H9 (cell line): ENCODE results near the gene VRK3. TPM values are rescaled to one million over a fixed set of nuclear protein-coding genes. Genes with fewer than 3 reads are reported as not detected.

Experiments used
- DNase-seq: peaks from one replicate; pipeline ENCODE4 v3.0.0-alpha.2; 2017
- H2AFZ ChIP-seq: one replicate; pipeline ENCODE4 v1.6.1; 2013; ENCODE audit warnings: mild to moderate bottlenecking, low read length, control low read depth, moderate library complexity
- H2AK5ac ChIP-seq: 2 replicates; pipeline ENCODE4 v1.6.1; 2013; ENCODE audit warnings: low read length, control low read depth, mixed read lengths; ENCODE audit not compliant: insufficient read length
- H2BK120ac ChIP-seq: one replicate; pipeline ENCODE4 v1.6.1; 2013; ENCODE audit warnings: low read depth, mild to moderate bottlenecking, low read length, control low read depth, inconsistent platforms; ENCODE audit not compliant: poor library complexity, severe bottlenecking
- H2BK12ac ChIP-seq: 2 replicates; pipeline ENCODE4 v1.6.1; 2013; ENCODE audit warnings: low read length, control low read depth, mixed read lengths, low read depth; ENCODE audit not compliant: insufficient read length
- H2BK15ac ChIP-seq: 2 replicates; pipeline ENCODE4 v1.6.1; 2013; ENCODE audit warnings: low read depth, low read length, control low read depth
- H2BK20ac ChIP-seq: one replicate; pipeline ENCODE4 v1.6.1; 2013; ENCODE audit warnings: low read depth, mild to moderate bottlenecking, low read length, control low read depth, inconsistent platforms; ENCODE audit not compliant: poor library complexity, severe bottlenecking
- H2BK5ac ChIP-seq: 2 replicates; pipeline ENCODE4 v1.6.1; 2013; ENCODE audit warnings: low read length, control low read depth, mixed read lengths; ENCODE audit not compliant: insufficient read length
- H3K14ac ChIP-seq: 2 replicates; pipeline ENCODE4 v1.6.1; 2013; ENCODE audit warnings: low read length, control low read depth; ENCODE audit not compliant: insufficient read depth
- H3K18ac ChIP-seq: 2 replicates; pipeline ENCODE4 v1.6.1; 2013; ENCODE audit warnings: low read depth, mild to moderate bottlenecking, mixed read lengths, low read length, control low read depth; ENCODE audit not compliant: insufficient read length
- H3K23ac ChIP-seq: 2 replicates; pipeline ENCODE4 v1.6.1; 2013; ENCODE audit warnings: low read length, control low read depth, mixed read lengths, low read depth; ENCODE audit not compliant: insufficient read length
- H3K23me2 ChIP-seq: 2 replicates; pipeline ENCODE4 v1.6.1; 2013; ENCODE audit warnings: low read depth, mild to moderate bottlenecking, mixed read lengths, low read length, control low read depth; ENCODE audit not compliant: insufficient read length, poor library complexity, severe bottlenecking
- H3K27ac ChIP-seq: 2 replicates; pipeline ENCODE4 v1.5.1; 2013; ENCODE audit warnings: low read length, control low read depth, mixed read lengths, low read depth; ENCODE audit not compliant: insufficient read length
- H3K27me3 ChIP-seq: 2 replicates; pipeline ENCODE4 v1.6.1; 2013; ENCODE audit warnings: low read length, control low read depth, inconsistent platforms; ENCODE audit not compliant: insufficient read depth
- H3K4ac ChIP-seq: 2 replicates; pipeline ENCODE4 v1.6.1; 2013; ENCODE audit warnings: low read depth, mild to moderate bottlenecking, control low read depth, inconsistent platforms, low read length, moderate library complexity
- H3K4me1 ChIP-seq: 2 replicates; pipeline ENCODE4 v1.6.1; 2013; ENCODE audit warnings: low read length, control low read depth, inconsistent platforms; ENCODE audit not compliant: insufficient read depth
- H3K4me2 ChIP-seq: 2 replicates; pipeline ENCODE4 v1.6.1; 2013; ENCODE audit warnings: low read length, control low read depth, mixed read lengths; ENCODE audit not compliant: insufficient read length, insufficient read depth
- H3K56ac ChIP-seq: 2 replicates; pipeline ENCODE4 v1.6.1; 2013; ENCODE audit warnings: low read depth, mild to moderate bottlenecking, mixed read lengths, low read length, control low read depth; ENCODE audit not compliant: insufficient read length
- H3K79me1 ChIP-seq: 2 replicates; pipeline ENCODE4 v1.6.1; 2013; ENCODE audit warnings: low read depth, mild to moderate bottlenecking, moderate library complexity, low read length, control low read depth, inconsistent platforms; ENCODE audit not compliant: insufficient read depth, poor library complexity, severe bottlenecking
- H3K79me2 ChIP-seq: 2 replicates; pipeline ENCODE4 v1.6.1; 2013; ENCODE audit warnings: low read length, control low read depth, inconsistent platforms; ENCODE audit not compliant: insufficient read depth
- H3K9ac ChIP-seq: 2 replicates; pipeline ENCODE4 v1.6.1; 2013; ENCODE audit warnings: low read length, control low read depth, mixed read lengths; ENCODE audit not compliant: insufficient read length; ENCODE audit errors: extremely low read depth
- H3K9me3 ChIP-seq: one replicate; pipeline ENCODE4 v1.6.1; 2013; ENCODE audit warnings: low read depth, low read length, inconsistent platforms; ENCODE audit not compliant: control insufficient read depth
- H3T11ph ChIP-seq: one replicate; pipeline ENCODE4 v1.6.1; 2013; ENCODE audit warnings: mild to moderate bottlenecking, low read length, control low read depth, inconsistent platforms
- H4K20me1 ChIP-seq: one replicate; pipeline ENCODE4 v1.6.1; 2013; ENCODE audit not compliant: control insufficient read depth, insufficient read length, insufficient read depth
- H4K5ac ChIP-seq: 2 replicates; pipeline ENCODE4 v1.6.1; 2013; ENCODE audit warnings: low read depth, mild to moderate bottlenecking, mixed read lengths, low read length, control low read depth; ENCODE audit not compliant: insufficient read length
- H4K8ac ChIP-seq: replicated peaks from 2 replicates; pipeline ENCODE4 v1.6.1; 2013; ENCODE audit warnings: low read length, control low read depth, mixed read lengths, low read depth; ENCODE audit not compliant: insufficient read length
- H4K91ac ChIP-seq: 2 replicates; pipeline ENCODE4 v1.6.1; 2013; ENCODE audit warnings: low read depth, mild to moderate bottlenecking, moderate library complexity, mixed read lengths, low read length, control low read depth; ENCODE audit not compliant: insufficient read length
- H3K27ac Mint-ChIP-seq, 3 experiments: 2 replicates in 2 of 3; 3 replicates in 1 of 3; pipeline ENCODE4 v1.8.0; 2020 to 2021; ENCODE audit warnings: mixed read lengths in 3 of 3, mild to moderate bottlenecking in 1 of 3, moderate library complexity in 1 of 3
- H3K27me3 Mint-ChIP-seq: 2 replicates; pipeline ENCODE4 v1.8.0; 2021; ENCODE audit warnings: low read depth, mild to moderate bottlenecking, moderate library complexity, mixed read lengths
- H3K36me3 Mint-ChIP-seq, 3 experiments: 2 replicates in 2 of 3; 3 replicates in 1 of 3; pipeline ENCODE4 v1.8.0; 2020 to 2021; ENCODE audit warnings: low read depth in 3 of 3, mixed read lengths in 3 of 3; ENCODE audit not compliant: insufficient read depth in 1 of 3
- H3K4me1 Mint-ChIP-seq, 2 experiments: 2 replicates each; pipeline ENCODE4 v1.8.0; 2020; ENCODE audit warnings: mixed read lengths in 2 of 2
- H3K4me3 Mint-ChIP-seq, 2 experiments: 2 replicates in 1 of 2; 3 replicates in 1 of 2; pipeline ENCODE4 v1.8.0; 2020 to 2021; ENCODE audit warnings: mild to moderate bottlenecking in 2 of 2, mixed read lengths in 2 of 2, moderate library complexity in 1 of 2
- H3K9me3 Mint-ChIP-seq, 2 experiments: 2 replicates in 1 of 2; 3 replicates in 1 of 2; pipeline ENCODE4 v1.8.0; 2020; ENCODE audit warnings: mild to moderate bottlenecking in 2 of 2, mixed read lengths in 2 of 2, moderate library complexity in 1 of 2
- CTCF ChIP-seq: fragments of 200-600 bp; sonication (generic); conservative IDR thresholded peaks from 3 replicates; pipeline ENCODE4 v1.8.0; 2021; ENCODE audit warnings: antibody characterized with exemption, mild to moderate bottlenecking
- WGBS: extraction: QIAGEN DNeasy Blood & Tissue Kit; methylation state at CpG from one replicate; pipeline ENCODE4 v1.1.7; 2013; ENCODE audit warnings: missing lambda C conversion rate, low lambda C conversion rate, mixed read lengths; ENCODE audit not compliant: insufficient read length; ENCODE audit errors: extremely low coverage; 5-methylcytosine and 5-hydroxymethylcytosine counted together
- total RNA-seq: library from RNA; stranded (reverse); gene quantifications from 2 replicates; pipeline ENCODE4 v1.2.1, GENCODE V29; 2021

The VRK3 gene
- total RNA-seq, 1 experiment from 2014 or later, result 33.5 TPM

- H3K23ac ChIP-seq, result no peak overlapping the region
- no peaks in the 10 kb centered on the region for H3K23me2 ChIP-seq
- no peak overlapping the region for H3K4ac ChIP-seq
- no peak overlapping the region for H3K56ac ChIP-seq
- no peak overlapping the region for H4K91ac ChIP-seq
- H3K27me3 ChIP-seq, result no peaks in the 10 kb centered on the region
- no peak for TF ChIP-seq CTCF
- H2BK12ac ChIP-seq, result no peak overlapping the region
- Mint-ChIP-seq H3K4me1 (no peaks in the 10 kb centered on the region), H3K27ac (no peak overlapping the region), H3K4me3 (no peak overlapping the region), H3K9me3 (no peaks in the 10 kb centered on the region), H3K36me3 (peaks cover 4 to 40% (median 29%) of the 10 kb centered on the region in 3 experiments; a peak in 6 of 7 replicates), H3K27me3 (no peaks in the 10 kb centered on the region)
- H3K9ac ChIP-seq, result no peak overlapping the region
- H2AK5ac ChIP-seq, result no peak overlapping the region
- no peak overlapping the region for H2BK5ac ChIP-seq
- H3K4me1 ChIP-seq, result no peaks in the 10 kb centered on the region
- no peak overlapping the region for H3T11ph ChIP-seq
- no peaks in the 10 kb centered on the region for H3K79me2 ChIP-seq
- no peak overlapping the region for H4K8ac ChIP-seq
- H4K5ac ChIP-seq, result no peak overlapping the region
- H2BK120ac ChIP-seq, result no peak overlapping the region
- H2BK15ac ChIP-seq, result no peak overlapping the region
- H3K18ac ChIP-seq, result no peak overlapping the region
- no peaks in the 10 kb centered on the region for H3K79me1 ChIP-seq
- H2BK20ac ChIP-seq, result no peak overlapping the region
- WGBS, result no CpG with 5 or more reads among the region's 20 CpGs
- H2AFZ ChIP-seq, result no peak overlapping the region
- no peaks in the 10 kb centered on the region for H4K20me1 ChIP-seq
- no peak overlapping the region for H3K14ac ChIP-seq
- H3K27ac ChIP-seq, result no peak overlapping the region
- no peak overlapping the region for H3K4me2 ChIP-seq
- no peaks in the 10 kb centered on the region for H3K9me3 ChIP-seq
- DNase-seq, result no peak
Observed at GRCh38 chr19:50000038-50000840, 24.9 kb downstream of the VRK3 start.
